Measurements from ENCODE around the gene GUCY1A2.

DNA sequence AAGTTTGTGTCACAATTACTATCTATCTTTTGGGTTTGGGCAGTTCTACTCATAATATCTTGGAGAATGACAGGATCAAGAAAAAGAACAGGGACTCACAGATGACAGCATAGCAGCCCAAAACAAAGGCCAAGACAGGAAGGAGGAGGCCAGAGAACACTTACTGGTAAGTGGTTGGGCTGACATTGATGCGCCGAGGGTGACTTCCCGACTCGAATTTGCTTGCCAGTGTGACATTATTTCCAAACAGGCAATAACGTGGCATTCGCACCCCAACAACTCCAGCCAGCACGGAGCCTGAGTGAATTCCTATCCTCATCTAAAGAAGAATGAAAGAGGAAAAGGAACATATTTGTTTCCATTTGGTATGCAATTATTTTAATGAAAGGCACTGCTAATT lies 309.9 kb downstream of the GUCY1A2 start:
- no peak for TF ChIP-seq POLR2A (IDR thresholded peaks at IDR 0.05; ENCODE audit: low read depth, low read length)
- no peak for TF ChIP-seq TAF1 (IDR thresholded peaks at IDR 0.05; ENCODE audit: borderline replicate concordance, low read depth, low read length)
- no peak for TF ChIP-seq POLR2AphosphoS5 (IDR thresholded peaks at IDR 0.05; ENCODE audit: low read depth, low read length)
